HG03060 (cell line): Measurements from ENCODE around the gene FAM20C.
"Not testable (repeated sequence)": the region's sequence is repeated elsewhere in the genome, so short reads cannot be mapped to it uniquely, and the experiment has no call there.

ENCODE experiments used
- ATAC-seq: cut with Tn5 transposase; IDR thresholded peaks from one replicate; pipeline ENCODE4 v1.9.1; 2021; ENCODE audit warnings: low read depth, moderate number of reproducible peaks; ENCODE audit not compliant: unreplicated experiment

The FAM20C gene

DNA sequence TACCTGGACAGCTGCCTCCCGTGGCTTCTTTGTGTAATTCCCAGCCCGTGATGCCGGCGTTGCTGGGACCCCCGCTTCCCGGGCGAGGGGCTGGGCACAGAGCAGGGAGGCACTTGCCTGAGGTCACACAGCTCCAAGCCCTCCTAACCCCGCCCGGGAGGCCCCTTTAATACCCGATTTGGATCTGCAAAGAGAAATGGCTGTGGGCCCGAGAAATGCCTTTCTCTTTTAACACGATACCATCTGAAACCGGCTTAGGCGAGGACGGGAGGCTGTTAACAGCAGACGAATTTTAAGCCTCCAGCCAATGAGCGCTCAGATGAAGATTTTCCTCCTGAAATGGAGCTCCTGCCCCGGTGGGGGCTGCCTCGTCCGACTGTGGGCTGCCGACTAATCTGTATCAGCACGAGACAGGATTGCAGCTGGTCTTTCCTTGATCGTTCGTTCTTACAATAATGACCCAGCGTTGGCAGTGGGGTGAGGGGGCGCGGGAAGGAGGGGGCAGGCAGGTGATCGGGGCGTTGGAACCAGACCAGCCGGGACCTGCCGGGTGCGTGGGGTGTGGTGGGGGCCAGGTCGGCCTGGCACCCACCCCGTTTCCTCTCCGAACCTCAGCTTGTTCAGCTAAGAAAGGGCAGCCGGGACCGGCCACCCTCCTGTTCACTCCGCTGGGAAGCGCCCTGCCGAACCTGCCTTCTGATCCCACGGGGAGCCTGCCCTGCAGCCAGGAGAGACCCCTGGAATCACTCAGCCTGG lies 61.4 kb downstream of the FAM20C start:
- ATAC-seq, result no peak

DNA sequence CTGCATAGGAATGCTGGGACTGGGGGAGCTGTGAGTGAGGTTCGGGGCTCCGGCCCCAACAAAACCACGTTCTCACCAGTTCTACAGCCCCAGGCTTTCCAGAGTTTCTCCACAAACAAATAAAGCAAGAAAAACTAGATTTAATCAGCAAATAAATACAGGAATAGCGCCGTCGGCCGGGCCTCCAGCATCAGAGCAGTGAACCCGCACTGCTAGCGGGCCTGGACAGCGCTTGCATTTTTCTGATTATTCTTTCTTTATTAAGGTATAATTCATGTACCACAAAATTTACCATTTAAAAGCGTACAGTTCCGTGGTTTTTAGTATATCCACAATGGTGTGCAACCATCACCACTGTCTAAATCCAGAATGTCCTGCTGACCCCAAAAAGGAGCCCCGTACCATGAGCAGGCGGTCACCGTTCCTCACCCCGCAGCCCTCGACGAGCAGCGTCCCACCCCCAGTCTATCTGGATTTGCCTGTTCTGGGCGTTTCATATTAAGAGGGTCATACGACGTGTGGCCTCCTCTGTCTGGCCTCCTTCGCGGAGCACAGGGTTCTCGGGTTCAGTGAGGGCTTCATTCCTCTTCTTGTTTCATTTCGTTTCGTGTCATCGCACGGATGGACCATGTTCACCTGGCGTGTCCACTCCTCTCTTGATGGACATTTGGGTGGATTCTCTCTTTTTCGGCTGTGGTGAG lies 62.1 kb downstream of the FAM20C start:
- no peak for ATAC-seq

DNA sequence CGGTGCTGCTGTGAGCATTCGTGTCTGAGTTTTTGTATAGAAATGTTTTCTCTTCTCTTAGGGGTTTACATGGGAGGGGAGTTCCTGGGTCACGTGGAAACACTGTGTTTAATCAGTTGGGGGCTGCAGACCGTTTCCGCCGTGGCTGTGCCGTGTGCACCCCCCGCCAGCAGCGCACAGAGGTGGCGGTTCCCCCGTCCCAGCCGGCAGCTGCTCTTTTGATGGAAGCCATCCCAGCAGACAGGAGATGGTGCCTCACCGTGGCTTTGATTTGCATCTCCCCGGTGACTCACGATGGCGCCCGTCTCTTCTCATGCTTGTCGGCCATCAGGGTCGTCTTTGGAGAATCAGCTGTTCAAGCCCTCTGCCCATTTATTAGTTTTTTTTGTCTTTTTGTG lies 62.7 kb downstream of the FAM20C start:
- no peak for ATAC-seq

DNA sequence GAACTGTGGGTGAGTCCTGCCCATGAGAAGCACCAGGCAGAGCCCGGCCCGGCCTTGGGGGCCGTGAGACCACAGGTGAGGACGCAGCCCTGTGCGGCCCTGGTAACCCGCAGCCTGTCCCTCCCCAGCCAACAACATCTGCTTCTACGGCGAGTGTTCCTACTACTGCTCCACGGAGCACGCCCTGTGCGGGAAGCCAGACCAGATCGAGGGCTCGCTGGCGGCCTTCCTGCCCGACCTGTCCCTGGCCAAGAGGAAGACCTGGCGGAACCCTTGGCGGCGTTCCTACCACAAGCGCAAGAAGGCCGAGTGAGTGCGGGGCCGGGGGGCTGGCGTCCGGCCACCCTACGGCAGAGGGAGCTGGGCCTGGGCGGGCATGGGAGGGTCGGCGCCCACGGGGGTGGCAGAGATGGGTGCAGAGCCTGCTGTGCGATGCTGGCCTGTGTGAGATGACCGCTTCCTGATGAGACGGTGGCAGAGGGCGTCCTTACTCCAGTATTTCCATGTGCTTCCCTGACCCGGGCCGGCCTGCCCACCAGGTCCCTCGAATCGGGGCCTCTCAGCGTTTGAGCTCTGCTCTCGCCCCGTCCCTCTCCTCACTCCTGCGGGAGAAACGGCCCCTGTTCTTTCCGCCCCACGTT lies 63.5 kb downstream of the FAM20C start:
- ATAC-seq, result no peak

DNA sequence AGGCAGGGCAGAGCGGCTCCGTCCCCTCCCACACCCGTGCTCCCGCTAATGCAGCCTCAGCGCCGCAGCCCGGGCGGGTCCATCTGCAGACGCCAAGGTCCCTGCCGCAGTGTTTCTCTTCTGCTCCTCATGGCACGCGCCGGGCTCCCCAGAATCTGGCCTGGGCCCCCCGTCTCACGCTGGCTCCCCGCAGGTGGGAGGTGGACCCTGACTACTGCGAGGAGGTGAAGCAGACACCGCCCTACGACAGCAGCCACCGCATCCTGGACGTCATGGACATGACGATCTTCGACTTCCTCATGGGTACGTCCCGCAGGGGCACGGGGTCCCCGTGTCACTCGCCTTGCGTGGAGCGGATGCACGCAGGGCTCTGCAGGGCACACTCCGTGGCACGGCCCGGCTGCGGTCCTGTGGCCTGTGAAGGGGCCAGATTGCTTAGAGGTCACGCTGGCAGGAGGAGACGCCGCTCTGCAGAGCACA lies 64.1 kb downstream of the FAM20C start:
- ATAC-seq, result no peak

DNA sequence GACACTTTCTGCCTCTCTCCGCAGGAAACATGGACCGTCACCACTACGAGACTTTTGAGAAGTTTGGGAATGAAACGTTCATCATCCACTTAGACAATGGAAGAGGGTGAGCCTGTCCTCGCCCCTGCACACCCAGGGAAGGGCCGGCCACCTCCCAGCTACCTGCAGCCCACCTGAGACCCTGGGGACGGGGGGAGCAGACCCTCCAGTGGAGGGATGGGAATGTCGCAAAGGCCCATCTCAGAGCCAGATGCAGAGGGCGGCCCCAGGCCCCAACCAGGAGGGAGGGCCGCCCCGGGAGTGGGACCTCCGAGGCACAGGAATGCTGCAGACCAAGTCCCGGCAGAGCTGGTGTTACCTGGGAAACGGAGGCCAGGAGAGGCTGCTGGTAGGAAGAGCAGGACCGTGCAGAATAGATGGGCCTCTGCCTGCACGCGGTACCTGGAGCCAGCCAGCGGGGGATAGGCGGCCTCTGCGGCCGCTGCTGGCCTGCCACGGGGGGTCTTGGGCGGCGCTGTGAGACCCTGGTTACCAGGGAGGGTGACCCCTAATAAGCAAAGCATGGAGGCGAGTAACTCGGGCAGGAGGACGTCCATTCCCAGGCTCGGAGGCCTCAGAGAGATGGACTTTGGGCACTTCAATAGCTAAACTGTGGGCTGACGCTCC lies 64.7 kb downstream of the FAM20C start:
- ATAC-seq, result no peak

DNA sequence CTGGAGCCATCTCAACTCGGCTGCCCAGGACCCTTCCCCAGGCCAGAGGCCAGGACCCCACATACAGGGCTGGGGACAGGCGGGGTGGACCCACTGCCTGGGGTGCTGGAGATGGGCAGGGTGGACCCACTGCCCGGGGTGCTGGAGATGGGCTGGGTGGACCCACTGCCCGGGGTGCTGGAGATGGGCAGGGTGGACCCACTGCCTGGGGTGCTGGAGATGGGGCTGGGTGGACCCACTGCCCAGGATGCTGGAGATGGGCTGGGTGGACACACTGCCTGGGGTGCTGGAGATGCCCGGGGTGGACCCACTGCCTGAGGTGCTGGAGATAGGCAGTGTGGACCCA lies 65.2 kb downstream of the FAM20C start:
- no peak for ATAC-seq

DNA sequence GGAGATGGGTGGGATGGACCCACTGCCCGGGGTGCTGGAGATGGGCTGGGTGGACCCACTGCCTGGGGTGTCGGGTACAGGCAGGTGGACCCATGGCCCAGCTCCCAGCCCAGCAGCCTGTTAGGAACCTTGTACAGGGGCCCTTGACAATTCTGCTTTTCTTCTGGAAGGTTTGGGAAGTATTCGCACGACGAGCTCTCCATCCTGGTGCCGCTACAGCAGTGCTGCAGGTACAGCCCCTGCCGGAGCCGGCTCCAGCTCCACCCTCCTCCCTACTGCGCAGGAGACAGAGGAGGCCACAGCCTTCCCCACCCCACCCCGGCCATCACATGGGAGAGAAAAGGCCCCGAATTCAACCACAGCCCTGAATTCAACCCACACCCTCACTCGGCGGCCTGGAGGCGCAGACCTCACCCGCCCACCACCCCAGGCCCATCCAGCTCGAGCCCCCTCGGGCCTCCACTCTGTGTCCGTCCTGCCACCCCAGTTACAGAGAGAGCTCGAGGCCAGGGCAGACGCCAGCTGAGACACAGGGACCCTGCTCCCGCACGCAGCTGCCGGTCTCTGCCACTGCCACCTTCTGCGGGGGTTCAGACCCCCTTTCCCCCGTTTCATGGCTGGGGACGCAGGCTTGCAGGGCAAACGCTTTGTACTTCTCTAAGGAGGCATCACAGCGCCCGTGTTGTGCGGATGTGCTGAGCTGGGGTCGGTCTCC lies 66.3 kb downstream of the FAM20C start:
- no peak for ATAC-seq

DNA sequence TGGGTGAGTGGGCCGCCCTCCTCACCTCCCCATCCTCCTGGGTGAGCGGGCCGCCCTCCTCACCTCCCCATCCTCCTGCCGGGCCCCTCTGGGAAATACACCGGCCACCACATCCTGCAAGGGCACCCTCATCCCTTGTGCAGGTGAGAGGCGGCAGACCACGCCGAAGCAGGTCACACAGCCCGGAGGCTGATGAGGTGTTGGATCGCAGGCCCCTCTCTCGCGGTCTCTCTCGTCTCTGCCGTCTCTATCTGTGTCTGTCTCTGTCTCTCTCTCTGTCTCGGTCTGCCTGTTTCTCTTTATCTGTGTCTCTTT lies 66.8 kb downstream of the FAM20C start:
- no peak for ATAC-seq

DNA sequence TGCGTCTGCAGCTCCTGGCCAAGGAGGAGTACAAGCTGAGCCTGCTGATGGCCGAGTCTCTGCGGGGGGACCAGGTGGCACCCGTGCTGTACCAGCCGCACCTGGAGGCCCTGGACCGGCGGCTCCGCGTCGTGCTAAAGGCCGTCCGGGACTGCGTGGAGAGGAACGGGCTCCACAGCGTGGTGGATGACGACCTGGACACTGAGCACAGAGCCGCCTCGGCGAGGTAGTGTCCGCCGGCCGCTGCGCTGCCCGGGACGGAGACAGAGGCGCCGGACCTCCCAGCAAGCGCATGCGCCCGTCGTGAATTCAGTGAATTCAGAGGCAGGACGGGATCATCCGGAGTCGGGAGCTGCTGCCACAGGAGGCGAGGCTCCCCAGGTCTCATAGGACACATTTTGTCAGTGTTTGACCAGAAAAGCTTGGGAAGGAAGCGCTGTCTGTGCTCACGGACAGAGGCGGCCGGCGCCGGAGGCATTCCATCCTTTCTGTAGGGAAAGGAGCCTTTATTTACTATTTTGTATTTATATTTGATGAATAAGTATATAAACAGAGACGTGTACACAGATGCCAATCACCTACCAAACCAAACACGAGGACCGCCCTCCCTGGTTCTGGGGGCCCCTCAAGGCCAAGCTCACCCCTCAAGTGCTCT lies 67.5 kb downstream of the FAM20C start:
- ATAC-seq, result no peak

DNA sequence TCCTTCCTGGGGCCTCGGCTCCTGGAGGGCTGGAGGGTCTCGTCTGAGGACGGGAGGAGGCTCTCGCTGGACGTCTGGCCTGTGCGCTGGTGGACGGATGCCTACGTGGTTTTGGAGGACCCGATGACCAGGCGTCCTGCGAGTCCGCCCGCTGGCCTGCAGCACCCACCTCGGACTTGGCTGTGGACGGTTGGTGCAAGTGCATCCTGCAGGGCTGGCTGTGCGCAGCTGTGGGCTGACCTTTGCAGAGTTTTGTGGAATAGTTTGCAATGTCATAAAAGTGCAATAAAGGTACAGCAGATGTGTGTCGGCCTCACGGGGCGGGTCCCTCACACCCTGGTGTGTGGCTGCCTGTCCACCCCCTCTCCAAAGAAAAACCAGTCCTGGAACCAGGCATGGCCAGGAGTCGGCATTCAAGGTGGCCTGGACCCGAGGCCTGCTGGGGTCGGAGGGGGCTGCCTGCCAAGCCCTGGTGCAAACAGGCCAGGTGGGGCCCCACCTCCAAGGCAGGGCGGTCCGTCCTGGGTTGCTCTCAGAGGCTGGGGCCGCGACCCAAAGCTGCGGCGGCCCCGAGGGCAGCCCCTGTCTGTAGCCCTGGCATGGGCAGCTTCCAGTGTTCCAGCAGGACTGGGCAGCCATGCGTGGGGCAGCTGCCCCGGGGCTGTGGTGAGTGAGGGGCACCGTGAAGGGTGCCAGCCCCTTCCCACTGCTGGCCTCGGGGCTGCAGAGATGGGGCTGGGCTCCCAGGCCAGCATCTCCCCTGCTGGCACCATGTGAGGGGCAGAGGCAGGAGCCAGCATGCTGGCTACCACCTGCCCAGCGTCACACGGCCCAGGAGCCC lies 68.3 kb downstream of the FAM20C start:
- no peak for ATAC-seq

DNA sequence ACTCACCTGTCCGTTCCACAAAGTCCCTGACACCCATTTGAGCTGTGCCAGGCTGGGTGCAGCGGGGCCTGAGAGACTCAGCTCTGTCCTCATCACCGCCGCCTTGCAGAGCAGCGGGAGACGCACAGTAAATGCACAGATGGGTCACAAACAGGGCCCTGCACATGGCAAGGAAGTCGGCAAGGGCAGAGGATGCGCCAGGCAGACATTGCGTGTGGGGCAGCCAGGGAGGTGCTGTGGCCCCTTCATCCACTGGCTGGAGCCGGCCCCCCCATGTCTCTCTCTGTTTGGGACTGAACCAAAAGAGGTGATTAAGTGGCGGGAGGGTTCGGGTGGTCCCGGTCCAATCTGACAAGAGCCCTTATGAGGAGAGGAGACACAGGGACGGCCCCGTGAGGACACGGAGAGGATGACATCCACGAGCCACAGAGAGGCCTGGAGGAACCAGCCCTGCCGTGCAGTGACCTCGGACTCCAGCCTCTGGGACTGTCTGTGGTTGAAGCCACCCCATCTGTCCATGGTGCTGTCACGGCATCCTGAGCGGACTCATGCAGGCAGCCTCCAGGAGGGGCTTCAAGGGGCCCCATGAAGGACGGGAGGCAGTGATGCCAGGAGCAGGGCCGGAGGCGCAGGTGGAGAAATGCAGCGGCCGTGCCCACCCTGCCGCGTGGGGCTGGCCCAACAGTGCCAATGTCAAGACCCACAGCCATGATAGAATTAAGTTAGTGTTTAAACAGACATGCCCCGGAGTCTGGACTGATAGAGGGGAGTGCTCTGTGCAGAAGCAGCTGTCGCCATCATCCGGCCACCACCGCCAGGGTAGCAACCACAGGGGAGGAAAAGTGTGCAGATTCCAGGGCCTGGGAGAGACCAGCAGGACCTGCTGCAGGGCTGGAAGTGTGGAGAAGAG lies 69.2 kb downstream of the FAM20C start:
- ATAC-seq, result no peak

DNA sequence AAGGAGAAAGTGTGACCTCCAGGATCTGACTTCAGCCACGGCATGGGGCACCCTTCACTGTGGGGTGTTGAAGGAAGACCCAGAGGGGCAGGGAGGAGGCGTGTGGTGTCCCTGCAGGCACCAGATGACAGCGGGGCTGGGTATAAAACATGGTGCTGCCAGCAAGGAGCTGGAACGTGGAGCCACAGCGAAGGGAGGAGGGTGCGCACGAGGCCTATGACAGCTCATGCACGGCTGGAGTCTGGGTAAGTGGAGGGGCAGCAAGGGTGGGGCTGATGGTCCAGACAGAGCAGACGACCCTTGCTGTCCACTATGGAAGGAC lies 69.8 kb downstream of the FAM20C start:
- no peak for ATAC-seq

DNA sequence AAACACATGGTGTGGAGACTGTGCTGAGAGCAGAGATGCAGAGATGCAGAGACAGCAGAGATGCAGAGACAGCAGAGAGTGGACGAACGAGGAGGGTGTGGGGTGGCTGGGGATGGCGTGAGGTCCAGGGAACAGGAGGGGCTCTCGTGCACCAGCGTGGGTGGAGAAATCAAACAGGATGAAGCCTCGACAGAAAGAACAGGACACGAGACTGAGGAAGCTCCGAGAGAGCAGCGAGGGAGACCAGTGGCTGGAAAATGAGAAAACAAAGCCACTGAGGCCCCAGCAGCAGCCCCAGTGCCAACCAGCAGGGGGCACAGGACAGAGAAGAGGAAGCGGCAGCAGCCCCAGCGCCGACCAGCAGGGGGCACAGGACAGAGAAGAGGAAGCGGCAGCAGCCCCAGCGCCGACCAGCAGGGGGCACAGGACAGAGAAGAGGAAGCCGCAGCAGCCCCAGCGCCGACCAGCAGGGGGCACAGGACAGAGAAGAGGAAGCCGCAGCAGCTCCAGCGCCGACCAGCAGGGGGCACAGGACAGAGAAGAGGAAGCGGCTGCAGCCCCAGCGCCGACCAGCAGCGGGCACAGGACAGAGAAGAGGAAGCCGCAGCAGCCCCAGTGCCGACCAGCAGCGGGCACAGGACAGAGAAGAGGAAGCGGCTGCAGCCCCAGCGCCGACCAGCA lies 70.4 kb downstream of the FAM20C start:
- not testable (repeated sequence) for ATAC-seq

DNA sequence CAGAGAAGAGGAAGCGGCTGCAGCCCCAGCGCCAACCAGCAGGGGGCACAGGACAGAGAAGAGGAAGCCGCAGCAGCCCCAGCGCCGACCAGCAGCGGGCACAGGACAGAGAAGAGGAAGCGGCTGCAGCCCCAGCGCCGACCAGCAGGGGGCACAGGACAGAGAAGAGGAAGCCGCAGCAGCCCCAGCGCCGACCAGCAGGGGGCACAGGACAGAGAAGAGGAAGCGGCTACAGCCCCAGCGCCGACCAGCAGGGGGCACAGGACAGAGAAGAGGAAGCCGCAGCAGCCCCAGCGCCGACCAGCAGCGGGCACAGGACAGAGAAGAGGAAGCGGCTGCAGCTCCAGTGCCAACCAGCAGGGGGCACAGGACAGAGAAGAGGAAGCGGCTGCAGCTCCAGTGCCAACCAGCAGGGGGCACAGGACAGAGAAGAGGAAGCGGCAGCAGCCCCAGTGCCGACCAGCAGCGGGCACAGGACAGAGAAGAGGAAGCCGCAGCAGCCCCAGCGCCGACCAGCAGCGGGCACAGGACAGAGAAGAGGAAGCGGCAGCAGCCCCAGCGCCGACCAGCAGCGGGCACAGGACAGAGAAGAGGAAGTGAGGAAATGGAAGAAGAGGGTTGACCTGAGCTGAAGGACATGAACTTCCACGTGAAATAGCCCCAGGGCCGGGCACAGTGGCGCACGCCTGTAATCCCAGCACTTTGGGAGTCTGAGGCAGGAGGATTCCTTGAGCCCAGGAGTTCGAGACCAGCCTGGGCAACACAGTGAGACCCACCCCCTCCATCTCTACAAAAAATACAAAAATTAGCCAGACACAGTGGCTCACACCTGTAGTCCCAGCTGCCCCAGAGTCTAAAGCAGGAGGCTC lies 71.3 kb downstream of the FAM20C start:
- not testable (repeated sequence) for ATAC-seq

DNA sequence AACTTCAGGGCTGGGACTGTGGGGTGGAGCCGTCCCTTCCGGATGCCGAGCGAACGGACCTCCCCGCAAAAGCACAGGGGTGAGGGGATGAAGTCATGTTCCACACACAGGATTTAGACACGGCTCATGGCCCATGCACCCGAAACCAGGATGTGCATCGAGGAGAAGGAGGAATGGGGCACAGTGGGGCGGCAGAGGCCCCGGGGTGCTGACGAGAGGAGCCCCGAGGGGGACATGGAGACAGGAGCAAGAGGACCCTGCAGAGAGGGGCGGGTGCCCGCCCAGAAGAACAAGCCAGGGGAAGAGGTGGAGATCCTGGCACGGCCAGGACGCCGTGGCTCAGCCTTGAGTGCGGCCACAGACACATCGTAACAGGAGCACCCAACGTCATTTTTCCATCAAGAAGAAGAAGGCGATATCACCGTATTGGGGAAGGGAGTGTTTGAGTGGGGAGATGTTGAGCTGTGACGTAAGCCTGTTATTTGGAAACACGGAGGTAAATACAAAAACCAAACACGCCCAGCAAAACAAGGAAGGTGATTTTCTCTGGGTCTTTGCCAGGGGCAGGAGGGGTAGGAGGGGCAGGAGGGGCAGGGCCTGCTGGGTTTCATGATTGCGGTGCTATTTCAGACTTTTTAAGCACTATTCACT lies 72.3 kb downstream of the FAM20C start:
- no peak for ATAC-seq
